Stomach (tissue), 9 donors: ENCODE measurements around the gene HPCAL4. TPM values are rescaled to one million over a fixed set of nuclear protein-coding genes. Genes with fewer than 3 reads are reported as not detected.

Experiments
- DNase-seq, 2 donors: peaks; one replicate each; pipeline versions ENCODE4 v3.0.0 to v3.0.0-alpha.2; 2013 to 2019
- H3K27ac ChIP-seq, 5 donors: fragments of 200-600 bp in 4 of 5; sonication (generic) in 4 of 5; one replicate each; pipeline ENCODE4 v1.5.1; 2013 to 2019; ENCODE audit warnings: mild to moderate bottlenecking in 1 of 5, moderate library complexity in 1 of 5
- H3K27me3 ChIP-seq, 3 donors: fragments of 200-600 bp; sonication (generic); one replicate each; pipeline ENCODE4 v1.5.1; 2017 to 2019; ENCODE audit warnings: mixed run types in 1 of 3
- H3K36me3 ChIP-seq, 4 donors: fragments of 200-600 bp; sonication (generic); 1 replicate in 3 of 4; 2 replicates in 1 of 4; pipeline ENCODE4 v1.5.1; 2016 to 2019
- H3K4me1 ChIP-seq, 4 donors: fragments of 200-600 bp; sonication (generic); one replicate each; pipeline ENCODE4 v1.5.1; 2016 to 2019
- H3K4me3 ChIP-seq, 4 donors: fragments of 200-600 bp; sonication (generic) in 3 of 4; one replicate each; pipeline ENCODE4 v1.5.1; 2016 to 2019; ENCODE audit warnings: mild to moderate bottlenecking in 1 of 4
- H3K9me3 ChIP-seq, 4 donors: fragments of 200-600 bp; sonication (generic); one replicate each; pipeline ENCODE4 v1.5.1; 2016 to 2019
- CTCF ChIP-seq, 7 experiments: fragments of 450-650 bp in 4 of 7; fragments of 200-600 bp in 3 of 7; sonication (generic) in 3 of 7; IDR thresholded peaks; one replicate each; pipeline ENCODE4 v1.5.1; 2016 to 2019; ENCODE audit warnings: antibody characterized with exemption in 7 of 7, control low read depth in 2 of 7, mild to moderate bottlenecking in 1 of 7
- EP300 ChIP-seq: sonication (generic); formaldehyde crosslinking; IDR thresholded peaks from one replicate; pipeline ENCODE4 v1.6.1; 2017; ENCODE audit warnings: antibody characterized with exemption
- POLR2A ChIP-seq, 4 donors: fragments of 450-650 bp; IDR thresholded peaks; one replicate each; pipeline ENCODE4 v1.6.1; 2016; ENCODE audit warnings: antibody characterized with exemption in 4 of 4, control low read depth in 2 of 4, mild to moderate bottlenecking in 1 of 4, moderate library complexity in 1 of 4
- POLR2AphosphoS5 ChIP-seq, 3 donors: sonication (generic); formaldehyde crosslinking; IDR thresholded peaks; one replicate each; pipeline ENCODE4 v1.6.1; 2016; ENCODE audit warnings: antibody characterized with exemption in 3 of 3
- WGBS, 5 donors: extraction: QIAGEN DNeasy Blood & Tissue Kit in 3 of 5; methylation state at CpG; one replicate each; pipeline versions ENCODE4 v1.1.5 to v1.1.7; 2013 to 2018; 5-methylcytosine and 5-hydroxymethylcytosine counted together
- intact Hi-C: fragments of 100-400 bp; cut with DNase I; formaldehyde crosslinking; loops from one replicate; pipeline ENCODE4 v1.15.1; 2023; ENCODE audit warnings: low total_unique reads
- polyA plus RNA-seq, 3 donors: library from polyadenylated mRNA; stranded (reverse); fragments of 200-250 nt; gene quantifications; one replicate each; pipeline ENCODE4 v1.2.3, GENCODE V29; 2013
- total RNA-seq, 5 donors: library from RNA; depleted of rRNA; stranded (reverse); fragments of >200 nt; gene quantifications; one replicate each; pipeline versions ENCODE4 v1.1.0 to v1.2.3, GENCODE V29; 2014 to 2016
- donor health status: healthy with polysubstance abuse.
- donor health status: Bipolar disorder and iron deficiency.
- donor health status: healthy.

The HPCAL4 gene
- total and polyA plus RNA-seq, 8 donors, result 0.06 to 1.5 (median 0.15) TPM; not detected in 3

DNA sequence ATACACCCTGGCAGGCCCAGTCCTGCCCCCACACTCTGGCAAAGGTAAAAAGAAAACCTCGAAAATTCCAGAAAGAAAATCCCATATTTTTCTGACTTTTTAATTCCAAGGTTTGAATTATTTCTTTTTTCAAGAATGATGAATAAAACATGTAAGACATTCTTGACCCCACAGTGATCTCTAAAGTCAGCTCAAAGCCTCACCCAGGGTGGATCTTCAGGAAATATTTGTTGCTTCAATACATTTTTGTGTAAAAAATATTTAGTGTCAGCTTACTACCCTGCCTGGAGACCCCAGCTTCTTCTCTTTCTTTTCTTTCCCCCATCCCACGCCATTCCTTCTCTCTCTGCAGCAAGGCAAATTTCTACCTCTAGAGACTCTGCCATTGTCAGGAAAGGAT is 12.3 kb downstream of the HPCAL4 start:
- Histone ChIP-seq H3K36me3 (no peaks in the 10 kb centered on the region), H3K4me3 (no peak overlapping the region), H3K4me1 (peaks cover 0 to 4% (median 2%) of the 10 kb centered on the region in 4 donors), H3K9me3 (no peaks in the 10 kb centered on the region), H3K27me3 (peaks cover 0 to 46% (median 22%) of the 10 kb centered on the region in 3 donors), H3K27ac (no peak overlapping the region)
- intact Hi-C loops, result no loop called here
- TF ChIP-seq POLR2A (IDR thresholded peaks at IDR 0.05) (no peak), CTCF (IDR thresholded peaks at IDR 0.05) (no peak), POLR2AphosphoS5 (IDR thresholded peaks at IDR 0.05) (no peak), EP300 (no peak)
- DNase-seq, result no peak
- WGBS, 5 donors, result 66 to 79% (median 72%) methylated on average over 2 of the region's 2 CpGs

DNA sequence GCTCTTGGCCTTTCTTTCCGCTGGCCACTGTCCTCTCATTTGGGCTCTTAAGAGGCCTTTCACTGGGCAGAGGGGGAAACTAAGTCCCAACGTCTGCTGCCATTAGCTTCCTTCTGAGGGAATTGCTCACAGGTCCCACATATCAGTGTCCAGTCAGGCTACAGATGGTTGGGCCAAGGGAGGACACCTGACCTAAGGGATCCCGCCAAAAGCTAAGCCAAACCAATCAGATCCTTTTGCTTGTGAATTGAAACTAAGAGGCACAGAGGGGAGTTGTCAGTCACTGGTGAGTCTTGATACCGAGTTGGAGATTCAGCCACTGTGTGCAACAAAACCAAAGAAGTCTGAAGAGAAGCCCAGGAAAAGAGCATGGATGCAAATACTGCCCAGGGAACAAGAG is 13.6 kb downstream of the HPCAL4 start:
- peaks cover 0 to 46% (median 12%) of the 10 kb centered on the region in 3 donors for H3K27me3 ChIP-seq
- intact Hi-C loops, result no loop called here
- H3K27ac ChIP-seq, result no peak overlapping the region
- H3K9me3 ChIP-seq, result no peaks in the 10 kb centered on the region
- H3K4me1 ChIP-seq, result peaks cover 0 to 1% (median under 1%) of the 10 kb centered on the region in 4 donors
- TF ChIP-seq CTCF (IDR thresholded peaks at IDR 0.05), result no peak
- TF ChIP-seq EP300, result no peak
- no peak for TF ChIP-seq POLR2A (IDR thresholded peaks at IDR 0.05)
- TF ChIP-seq POLR2AphosphoS5 (IDR thresholded peaks at IDR 0.05), result no peak
- DNase-seq, result no peak
- no peak overlapping the region for H3K4me3 ChIP-seq
- no peaks in the 10 kb centered on the region for H3K36me3 ChIP-seq
- 72 to 83% (median 79%) methylated on average over 4 of the region's 4 CpGs for WGBS, 5 donors

- no peak for DNase-seq
- Histone ChIP-seq H3K27me3 (peaks cover 0 to 46% (median 12%) of the 10 kb centered on the region in 3 donors), H3K4me3 (no peak overlapping the region), H3K9me3 (no peaks in the 10 kb centered on the region), H3K4me1 (peaks cover 5 to 7% (median 6%) of the 10 kb centered on the region in 4 donors), H3K36me3 (no peaks in the 10 kb centered on the region), H3K27ac (no peak overlapping the region)
- TF ChIP-seq CTCF (IDR thresholded peaks at IDR 0.05) (no peak), POLR2A (IDR thresholded peaks at IDR 0.05) (no peak), EP300 (no peak), POLR2AphosphoS5 (IDR thresholded peaks at IDR 0.05) (no peak)
- WGBS, 5 donors, result 74 to 85% (median 84%) methylated on average over 6 of the region's 6 CpGs
- intact Hi-C loops, result no loop called here
Measured at GRCh38 chr1:39676948-39677548, 14.2 kb downstream of the HPCAL4 start.

GRCh38 chr1:39675220-39675619 is 16.0 kb downstream of the HPCAL4 start:
- H3K36me3 ChIP-seq, result no peaks in the 10 kb centered on the region
- no peak overlapping the region for H3K27ac ChIP-seq
- DNase-seq, result no peak
- no peaks in the 10 kb centered on the region for H3K9me3 ChIP-seq
- peaks cover 0 to 52% (median 20%) of the 10 kb centered on the region in 3 donors for H3K27me3 ChIP-seq
- TF ChIP-seq CTCF (IDR thresholded peaks at IDR 0.05), result no peak
- intact Hi-C loops, result no loop called here
- WGBS, 5 donors, result 67 to 96% (median 90%) methylated on average over 1 of the region's 1 CpG
- peaks cover 14 to 20% (median 17%) of the 10 kb centered on the region in 4 donors for H3K4me1 ChIP-seq
- no peak overlapping the region for H3K4me3 ChIP-seq
